Measurements from ENCODE around the gene ALB. TPM values are rescaled to one million over a fixed set of nuclear protein-coding genes. Genes with fewer than 3 reads are reported as not detected.

The ALB gene
- polyA plus RNA-seq, 3 donors, result not detected

- H3K27ac Mint-ChIP-seq, result no peak overlapping the region
- no CpG with 5 or more reads among the region's 1 CpG for WGBS (ENCODE audit: insufficient coverage)
- no peak overlapping the region for H3K4me3 Mint-ChIP-seq
Observed at GRCh38 chr4:73396304-73396703, 7.8 kb upstream of the ALB start.

GRCh38 chr4:73396993-73397972 lies 6.8 kb upstream of the ALB start:
- Mint-ChIP-seq H3K4me1 (no peaks in the 10 kb centered on the region), H3K27me3 (ENCODE audit: low read depth in 3 of 3) (peaks cover 0 to 3% (median 0%) of the 10 kb centered on the region in 3 donors), H3K4me3 (no peak overlapping the region), H3K27ac (no peak overlapping the region), H3K36me3 (no peaks in the 10 kb centered on the region), H3K9me3 (peaks cover 0 to 2% (median 0%) of the 10 kb centered on the region in 7 donors)
- WGBS (ENCODE audit: insufficient coverage), result 87% methylated on average over 2 of the region's 5 CpGs
- Histone ChIP-seq H2AFZ (ENCODE audit: insufficient read depth, low read depth, low read length, poor library complexity, severe bottlenecking) (no peak overlapping the region), H3K9me3 (replicated peaks in 1 of 2; ENCODE audit: control insufficient read depth in 1 of 2, insufficient read depth in 1 of 2, low read length in 2 of 2) (no peaks in the 10 kb centered on the region), H3K27ac (ENCODE audit: low read depth in 1 of 2, low read length in 2 of 2) (no peak overlapping the region), H3K79me2 (ENCODE audit: insufficient read depth, low read length) (no peaks in the 10 kb centered on the region), H3K27me3 (ENCODE audit: control insufficient read depth in 2 of 2, insufficient read depth in 2 of 2, low read length in 2 of 2) (no peaks in the 10 kb centered on the region), H3K4me3 (replicated peaks in 1 of 3; ENCODE audit: low read depth in 2 of 3, low read length in 3 of 3) (no peak overlapping the region), H4K20me1 (ENCODE audit: insufficient read depth, low read length) (no peaks in the 10 kb centered on the region), H3K4me1 (ENCODE audit: control insufficient read depth in 1 of 2, insufficient read depth in 2 of 2, low read length in 2 of 2) (no peaks in the 10 kb centered on the region), H3K4me2 (replicated peaks; ENCODE audit: extremely low read depth, low read length, poor library complexity, severe bottlenecking) (no peak overlapping the region), H3K36me3 (replicated peaks in 1 of 2; ENCODE audit: control insufficient read depth in 1 of 2, insufficient read depth in 2 of 2, low read length in 2 of 2) (no peaks in the 10 kb centered on the region), H3K9ac (ENCODE audit: insufficient read depth, low read length, poor library complexity, severe bottlenecking) (no peak overlapping the region)
- intact Hi-C loops (cut with micrococcal nuclease), result no loop called here
- no peak for DNase-seq
- no peak for TF ChIP-seq CTCF (IDR thresholded peaks at IDR 0.05)

More at GRCh38 chr4:73396304-73396703, 7.8 kb upstream of the ALB start:
- Histone ChIP-seq H3K27ac (ENCODE audit: low read depth in 1 of 2, low read length in 2 of 2) (no peak overlapping the region), H3K4me1 (ENCODE audit: control insufficient read depth in 1 of 2, insufficient read depth in 2 of 2, low read length in 2 of 2) (no peaks in the 10 kb centered on the region), H3K4me2 (replicated peaks; ENCODE audit: extremely low read depth, low read length, poor library complexity, severe bottlenecking) (no peak overlapping the region), H3K9ac (ENCODE audit: insufficient read depth, low read length, poor library complexity, severe bottlenecking) (no peak overlapping the region), H4K20me1 (ENCODE audit: insufficient read depth, low read length) (no peaks in the 10 kb centered on the region), H2AFZ (ENCODE audit: insufficient read depth, low read depth, low read length, poor library complexity, severe bottlenecking) (no peak overlapping the region), H3K4me3 (replicated peaks in 1 of 3; ENCODE audit: low read depth in 2 of 3, low read length in 3 of 3) (no peak overlapping the region), H3K79me2 (ENCODE audit: insufficient read depth, low read length) (no peaks in the 10 kb centered on the region), H3K27me3 (ENCODE audit: control insufficient read depth in 2 of 2, insufficient read depth in 2 of 2, low read length in 2 of 2) (no peaks in the 10 kb centered on the region), H3K36me3 (replicated peaks in 1 of 2; ENCODE audit: control insufficient read depth in 1 of 2, insufficient read depth in 2 of 2, low read length in 2 of 2) (no peaks in the 10 kb centered on the region), H3K9me3 (replicated peaks in 1 of 2; ENCODE audit: control insufficient read depth in 1 of 2, insufficient read depth in 1 of 2, low read length in 2 of 2) (no peaks in the 10 kb centered on the region)
- Mint-ChIP-seq H3K9me3 (peaks cover 0 to 2% (median 0%) of the 10 kb centered on the region in 7 donors), H3K27me3 (ENCODE audit: low read depth in 3 of 3) (peaks cover 0 to 2% (median 0%) of the 10 kb centered on the region in 3 donors), H3K4me1 (no peaks in the 10 kb centered on the region), H3K36me3 (no peaks in the 10 kb centered on the region)
- no peak for TF ChIP-seq CTCF (IDR thresholded peaks at IDR 0.05)
- intact Hi-C loops (cut with micrococcal nuclease), result no loop called here
- DNase-seq, result no peak
